Measurements from ENCODE around the gene NBR1. TPM values are rescaled to one million over a fixed set of nuclear protein-coding genes. Genes with fewer than 3 reads are reported as not detected.

The NBR1 gene
- total RNA-seq, 1 donor from 2014 or later, result 51.8 TPM

DNA sequence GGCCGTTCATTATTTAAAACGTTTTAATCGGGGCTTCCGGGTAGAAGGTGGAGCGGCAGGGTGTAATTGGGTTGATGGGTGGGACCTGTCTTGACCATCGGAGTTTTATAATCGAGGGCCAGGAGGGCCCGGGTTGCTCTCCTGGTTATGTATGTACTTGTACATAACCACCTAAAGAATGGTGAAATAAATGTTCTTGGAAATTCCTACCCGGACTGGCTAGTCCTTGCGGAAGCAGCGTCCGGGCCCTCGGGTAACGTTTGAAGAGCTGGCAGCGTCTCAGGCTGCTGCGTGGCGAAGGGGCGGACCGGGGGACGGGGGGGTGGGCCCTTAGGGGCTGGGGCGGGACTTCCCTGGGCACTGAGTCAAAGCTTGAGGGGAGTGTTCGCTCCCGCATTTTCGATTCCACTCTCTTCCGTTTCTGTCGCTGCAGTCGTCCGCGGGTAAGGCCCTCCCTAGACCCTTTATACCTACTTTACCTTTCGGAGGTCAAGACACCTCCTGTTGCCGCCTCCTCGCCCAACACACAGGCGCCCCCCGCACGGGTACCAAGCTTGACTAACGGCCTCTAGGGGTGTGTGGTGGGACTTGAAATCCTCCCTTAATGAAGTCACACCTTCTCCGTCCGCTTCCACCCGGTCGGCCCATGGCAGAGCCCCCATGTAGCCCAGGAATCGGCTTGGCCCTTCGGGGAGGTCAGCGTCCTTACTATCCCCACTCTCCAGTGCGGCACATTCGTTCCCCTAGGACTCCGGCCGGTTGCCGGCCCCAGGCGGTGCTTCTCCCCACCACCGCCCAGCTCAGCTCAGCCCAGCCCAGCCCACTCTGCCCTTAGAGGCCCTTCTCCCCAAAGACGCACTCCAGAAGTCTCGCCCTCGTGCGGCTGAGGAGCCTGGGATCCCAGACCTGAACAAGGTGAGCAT is 40.7 kb downstream of the NBR1 start, which contains the start of gene TMEM106A:
Gene TMEM106A, plus strand, starts transcription at position 396 of the 923 bp plus-strand sequence. CDS start 1,167 bp downstream, outside the sequence.
- Mint-ChIP-seq H3K36me3 (ENCODE audit: unreplicated experiment) (no peaks in the 10 kb centered on the region), H3K4me1 (ENCODE audit: low read depth, unreplicated experiment) (peaks cover 13% of the 10 kb centered on the region), H3K4me3 (ENCODE audit: unreplicated experiment) (peak within 1 kb of the TSS; percentile 94), H3K27me3 (ENCODE audit: unreplicated experiment) (no peaks in the 10 kb centered on the region), H3K9me3 (ENCODE audit: unreplicated experiment) (peaks cover 3% of the 10 kb centered on the region), H3K27ac (ENCODE audit: unreplicated experiment) (peak within 1 kb of the TSS; percentile 59)
- TF ChIP-seq, protein P1, sequence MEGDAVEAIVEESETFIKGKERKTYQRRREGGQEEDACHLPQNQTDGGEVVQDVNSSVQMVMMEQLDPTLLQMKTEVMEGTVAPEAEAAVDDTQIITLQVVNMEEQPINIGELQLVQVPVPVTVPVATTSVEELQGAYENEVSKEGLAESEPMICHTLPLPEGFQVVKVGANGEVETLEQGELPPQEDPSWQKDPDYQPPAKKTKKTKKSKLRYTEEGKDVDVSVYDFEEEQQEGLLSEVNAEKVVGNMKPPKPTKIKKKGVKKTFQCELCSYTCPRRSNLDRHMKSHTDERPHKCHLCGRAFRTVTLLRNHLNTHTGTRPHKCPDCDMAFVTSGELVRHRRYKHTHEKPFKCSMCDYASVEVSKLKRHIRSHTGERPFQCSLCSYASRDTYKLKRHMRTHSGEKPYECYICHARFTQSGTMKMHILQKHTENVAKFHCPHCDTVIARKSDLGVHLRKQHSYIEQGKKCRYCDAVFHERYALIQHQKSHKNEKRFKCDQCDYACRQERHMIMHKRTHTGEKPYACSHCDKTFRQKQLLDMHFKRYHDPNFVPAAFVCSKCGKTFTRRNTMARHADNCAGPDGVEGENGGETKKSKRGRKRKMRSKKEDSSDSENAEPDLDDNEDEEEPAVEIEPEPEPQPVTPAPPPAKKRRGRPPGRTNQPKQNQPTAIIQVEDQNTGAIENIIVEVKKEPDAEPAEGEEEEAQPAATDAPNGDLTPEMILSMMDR (IDR thresholded peaks at IDR 0.05; ENCODE audit: partially characterized antibody, unreplicated experiment), result no peak
- DNase-seq, result peak; percentile 42

DNA sequence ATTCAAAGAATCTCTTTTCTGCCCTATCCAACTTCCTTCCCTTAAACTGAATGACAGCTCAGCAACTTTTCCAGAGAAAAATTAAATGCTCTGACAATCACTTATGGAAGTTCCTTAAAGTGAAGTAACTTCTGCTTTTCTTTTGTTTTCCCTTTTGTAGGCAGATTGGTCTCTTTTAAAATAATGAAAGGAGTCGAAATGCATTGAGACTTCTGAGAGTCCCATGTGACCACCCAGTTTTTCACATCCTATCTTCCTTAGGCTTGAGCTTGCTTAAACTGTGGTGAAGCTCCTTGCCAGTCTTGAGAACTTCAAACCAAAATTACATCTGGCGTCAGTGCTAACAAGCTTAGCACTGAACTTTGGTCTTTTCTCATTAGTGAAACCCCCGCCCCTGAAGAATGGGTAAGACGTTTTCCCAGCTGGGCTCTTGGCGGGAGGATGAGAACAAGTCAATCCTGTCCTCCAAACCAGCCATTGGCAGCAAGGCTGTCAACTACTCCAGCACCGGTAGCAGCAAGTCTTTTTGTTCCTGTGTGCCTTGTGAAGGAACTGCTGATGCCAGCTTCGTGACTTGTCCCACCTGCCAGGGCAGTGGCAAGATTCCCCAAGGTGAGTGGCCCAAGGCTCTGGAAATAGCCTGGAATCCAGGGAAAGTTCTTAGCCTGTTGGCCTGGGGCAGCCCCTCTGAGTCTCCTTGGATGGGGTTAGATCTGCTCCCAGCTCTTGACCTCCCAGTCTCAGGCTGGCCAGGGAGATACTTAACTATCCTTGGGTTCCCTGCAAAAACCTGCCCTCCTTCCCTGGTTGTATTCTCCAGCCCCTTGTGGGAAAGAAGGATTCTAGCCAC is 41.9 kb downstream of the NBR1 start:
- peak overlapping the region; percentile 94 for H3K4me3 Mint-ChIP-seq (ENCODE audit: unreplicated experiment)
- H3K27ac Mint-ChIP-seq (ENCODE audit: unreplicated experiment), result peak overlapping the region; percentile 0
- no peak for DNase-seq
- TF ChIP-seq, protein P1 (IDR thresholded peaks at IDR 0.05; ENCODE audit: partially characterized antibody, unreplicated experiment), result no peak
- peaks cover 3% of the 10 kb centered on the region for H3K9me3 Mint-ChIP-seq (ENCODE audit: unreplicated experiment)
- no peaks in the 10 kb centered on the region for H3K27me3 Mint-ChIP-seq (ENCODE audit: unreplicated experiment)
- no peaks in the 10 kb centered on the region for H3K36me3 Mint-ChIP-seq (ENCODE audit: unreplicated experiment)
- H3K4me1 Mint-ChIP-seq (ENCODE audit: low read depth, unreplicated experiment), result peaks cover 13% of the 10 kb centered on the region

DNA sequence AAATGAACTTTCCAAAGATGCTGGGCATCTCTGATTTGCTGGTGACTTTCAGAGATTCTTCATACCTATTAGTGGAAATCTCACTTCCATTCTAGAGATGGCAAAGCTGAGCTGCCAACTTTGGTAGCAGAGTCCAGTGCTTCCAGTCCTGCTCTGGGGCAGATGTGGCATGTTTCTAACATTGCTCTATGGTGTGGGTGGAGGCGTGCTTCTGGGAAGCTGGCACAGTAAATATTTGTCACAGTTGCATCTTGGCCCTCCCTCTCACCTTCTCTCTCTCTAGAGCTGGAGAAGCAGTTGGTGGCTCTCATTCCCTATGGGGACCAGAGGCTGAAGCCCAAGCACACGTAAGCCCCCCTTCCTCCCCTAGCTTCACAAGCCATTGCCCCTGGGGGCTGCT is 42.5 kb downstream of the NBR1 start:
- Mint-ChIP-seq H3K4me1 (ENCODE audit: low read depth, unreplicated experiment) (peaks cover 13% of the 10 kb centered on the region), H3K27me3 (ENCODE audit: unreplicated experiment) (no peaks in the 10 kb centered on the region)
- no peak for DNase-seq

DNA sequence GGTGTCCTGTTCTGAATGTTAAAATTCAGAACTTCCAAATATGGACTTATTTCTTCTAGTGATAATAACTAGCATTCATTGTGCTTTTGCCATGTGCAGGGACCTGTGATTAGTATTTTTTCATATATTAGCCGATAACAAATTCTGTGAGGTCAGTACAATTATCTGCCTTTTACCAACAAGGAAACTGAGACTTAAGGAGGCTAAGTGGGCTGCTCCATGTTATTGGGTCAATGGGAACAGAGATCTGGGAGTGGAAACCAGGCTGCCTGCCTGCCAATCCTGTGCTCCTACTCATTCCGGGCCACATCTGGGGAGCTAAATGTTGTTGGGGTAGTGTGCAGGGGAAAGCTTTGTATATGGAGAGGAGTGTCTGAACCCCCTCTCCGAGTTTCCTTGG is 44.3 kb downstream of the NBR1 start:
- DNase-seq, result no peak
- Mint-ChIP-seq H3K9me3 (ENCODE audit: unreplicated experiment) (peaks cover 3% of the 10 kb centered on the region), H3K4me3 (ENCODE audit: unreplicated experiment) (no peak overlapping the region), H3K27me3 (ENCODE audit: unreplicated experiment) (no peaks in the 10 kb centered on the region), H3K36me3 (ENCODE audit: unreplicated experiment) (no peaks in the 10 kb centered on the region), H3K27ac (ENCODE audit: unreplicated experiment) (no peak overlapping the region), H3K4me1 (ENCODE audit: low read depth, unreplicated experiment) (peaks cover 13% of the 10 kb centered on the region)
- TF ChIP-seq, protein P1 (IDR thresholded peaks at IDR 0.05; ENCODE audit: partially characterized antibody, unreplicated experiment), result no peak

More for the DNA sequence above, 42.5 kb downstream of the NBR1 start:
- Mint-ChIP-seq H3K9me3 (ENCODE audit: unreplicated experiment) (peaks cover 3% of the 10 kb centered on the region), H3K4me3 (ENCODE audit: unreplicated experiment) (no peak overlapping the region), H3K36me3 (ENCODE audit: unreplicated experiment) (no peaks in the 10 kb centered on the region), H3K27ac (ENCODE audit: unreplicated experiment) (no peak overlapping the region)
- TF ChIP-seq, protein P1 (IDR thresholded peaks at IDR 0.05; ENCODE audit: partially characterized antibody, unreplicated experiment), result no peak
